22Rv1 (cell line): Measurements from ENCODE around the gene PARP6.
"Not testable (repeated sequence)": the region's sequence is repeated elsewhere in the genome, so short reads cannot be mapped to it uniquely, and the experiment has no call there.

Experiments used
- H3K27ac ChIP-seq: fragments of 450-650 bp; 2 replicates; pipeline ENCODE4 v1.5.1; 2017
- CTCF ChIP-seq: fragments of 450-650 bp; IDR thresholded peaks from 2 replicates; pipeline ENCODE4 v1.5.1; 2017; ENCODE audit warnings: mild to moderate bottlenecking
- ZFX ChIP-seq: fragments of 450-650 bp; IDR thresholded peaks from 2 replicates; pipeline ENCODE4 v1.6.1; 2017; ENCODE audit warnings: antibody characterized with exemption, borderline replicate concordance

The PARP6 gene

GRCh38 chr15:72278737-72279136 is 6.4 kb upstream of the PARP6 start:
- TF ChIP-seq CTCF (no peak), ZFX (no peak)
- H3K27ac ChIP-seq = no peak overlapping the region

GRCh38 chr15:72276326-72276700 is 4.0 kb upstream of the PARP6 start:
- H3K27ac ChIP-seq = no peak overlapping the region

GRCh38 chr15:72275635-72276325 is 3.4 kb upstream of the PARP6 start:
- not testable (repeated sequence) for H3K27ac ChIP-seq

More at GRCh38 chr15:72276326-72276700, 4.0 kb upstream of the PARP6 start:
- no peak for TF ChIP-seq CTCF
- TF ChIP-seq ZFX = no peak

GRCh38 chr15:72272997-72273352 is 621 bp upstream of the PARP6 start:
- TF ChIP-seq CTCF (no peak), ZFX (no peak)
- no peak overlapping the region for H3K27ac ChIP-seq

- no peak for TF ChIP-seq ZFX
- no peak for TF ChIP-seq CTCF
- no peak overlapping the region for H3K27ac ChIP-seq
Measured at GRCh38 chr15:72271895-72272212, 500 bp downstream of the PARP6 start.

GRCh38 chr15:72271221-72271620 is 1.1 kb downstream of the PARP6 start:
- no peak overlapping the region for H3K27ac ChIP-seq
- TF ChIP-seq ZFX (no peak), CTCF (no peak)

- no peak overlapping the region for H3K27ac ChIP-seq
- TF ChIP-seq CTCF (no peak), ZFX (no peak)
Measured at GRCh38 chr15:72269739-72270138, 2.6 kb downstream of the PARP6 start.

- no peak overlapping the region for H3K27ac ChIP-seq
- no peak for TF ChIP-seq CTCF
- no peak for TF ChIP-seq ZFX
Measured at GRCh38 chr15:72265031-72265430, 7.3 kb downstream of the PARP6 start.
